Lower leg skin (tissue), 3 donors: ENCODE measurements around the gene IL1RN.

Experiments used
- CTCF ChIP-seq, 3 donors: fragments of 450-650 bp; IDR thresholded peaks; one replicate each; pipeline ENCODE4 v1.5.1; 2016; ENCODE audit warnings: antibody characterized with exemption in 3 of 3, mild to moderate bottlenecking in 3 of 3, moderate library complexity in 2 of 3
- POLR2A ChIP-seq, 2 donors: fragments of 450-650 bp; IDR thresholded peaks; one replicate each; pipeline ENCODE4 v1.6.1; 2016 to 2017; ENCODE audit warnings: antibody characterized with exemption in 2 of 2, mild to moderate bottlenecking in 1 of 2, moderate library complexity in 1 of 2

- TF ChIP-seq CTCF (IDR thresholded peaks at IDR 0.05), result no peak
- no peak for TF ChIP-seq POLR2A (IDR thresholded peaks at IDR 0.05)
These were observed 34.8 kb downstream of the IL1RN start for GRCh38 chr2:113162173-113162572.
